Breast epithelium (tissue), 3 donors: ENCODE measurements around the gene CERKL.

Experiments used
- CTCF ChIP-seq, 3 donors: fragments of 450-650 bp; IDR thresholded peaks; one replicate each; pipeline ENCODE4 v1.5.1; 2016 to 2017; ENCODE audit warnings: antibody characterized with exemption in 3 of 3, mild to moderate bottlenecking in 3 of 3, moderate library complexity in 3 of 3
- POLR2A ChIP-seq: fragments of 450-650 bp; IDR thresholded peaks from one replicate; pipeline ENCODE4 v1.6.1; 2016; ENCODE audit warnings: antibody characterized with exemption, mild to moderate bottlenecking, moderate library complexity
- POLR2AphosphoS5 ChIP-seq, 3 donors: sonication (generic); formaldehyde crosslinking; IDR thresholded peaks; one replicate each; pipeline ENCODE4 v1.6.1; 2017; ENCODE audit warnings: antibody characterized with exemption in 3 of 3

- no peak for TF ChIP-seq CTCF (IDR thresholded peaks at IDR 0.05)
- no peak for TF ChIP-seq POLR2A
- no peak for TF ChIP-seq POLR2AphosphoS5 (IDR thresholded peaks at IDR 0.05)
Observed at GRCh38 chr2:181607629-181608590, 49.0 kb downstream of the CERKL start.
